IMR-90 (cell line): ENCODE results near the gene S100A3.

Source experiments
- CEBPB ChIP-seq: IDR thresholded peaks from 2 replicates; pipeline ENCODE4 v1.6.1; 2012; ENCODE audit warnings: low read depth, low read length, improper control_type of control experiment
- CTCF ChIP-seq: conservative IDR thresholded peaks from 2 replicates; pipeline ENCODE4 v1.5.1; 2012; ENCODE audit warnings: mild to moderate bottlenecking, low read depth, low read length, improper control_type of control experiment
- NFE2L2 ChIP-seq: fragments of 150-350 bp; IDR thresholded peaks from 2 replicates; pipeline ENCODE4 v1.6.1; 2016; ENCODE audit warnings: low read depth, mild to moderate bottlenecking, low read length
- POLR2A ChIP-seq: IDR thresholded peaks from 2 replicates; pipeline ENCODE4 v1.6.1; 2012; ENCODE audit warnings: mild to moderate bottlenecking, low read depth, low read length
- RCOR1 ChIP-seq: IDR thresholded peaks from 2 replicates; pipeline ENCODE4 v1.6.1; 2012; ENCODE audit warnings: mild to moderate bottlenecking, low read length, improper control_type of control experiment; ENCODE audit not compliant: insufficient replicate concordance

GRCh38 chr1:153520818-153521476 lies 28.1 kb downstream of the S100A3 start:
- TF ChIP-seq CTCF, result no peak
- TF ChIP-seq POLR2A, result no peak
- no peak for TF ChIP-seq RCOR1
- no peak for TF ChIP-seq NFE2L2
- TF ChIP-seq CEBPB, result no peak
